Kidney capillary endothelial cell (primary cell): Measurements from ENCODE around the gene RAB3C.
A peak's percentile ranks its signal among the peaks of the same experiment; 100 is the strongest.

Experiments used
- DNase-seq: peaks from one replicate; pipeline ENCODE4 v3.0.0-alpha.2; 2018; ENCODE audit warnings: low spot score

Gene RAB3C

DNA sequence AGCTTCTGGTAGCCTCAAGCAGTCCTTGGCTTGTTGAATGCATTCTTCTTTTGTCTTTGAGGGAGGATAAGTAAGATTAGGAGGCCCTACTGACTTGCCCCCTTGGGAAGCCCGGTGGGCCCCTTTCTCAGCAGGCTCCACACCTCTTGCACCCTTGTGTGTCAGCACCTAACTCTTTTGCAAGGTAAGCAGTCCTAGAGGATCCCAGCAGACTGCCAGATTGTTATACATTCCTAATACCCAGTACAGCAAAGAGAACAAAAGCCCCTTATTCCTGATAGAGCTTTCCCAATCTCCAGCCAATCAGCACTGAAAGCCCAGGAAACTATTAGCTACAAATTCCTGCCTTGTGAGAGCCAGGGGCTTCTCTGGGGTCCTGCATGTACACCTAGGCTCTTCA lies 152.8 kb downstream of the RAB3C start:
- DNase-seq = no peak

DNA sequence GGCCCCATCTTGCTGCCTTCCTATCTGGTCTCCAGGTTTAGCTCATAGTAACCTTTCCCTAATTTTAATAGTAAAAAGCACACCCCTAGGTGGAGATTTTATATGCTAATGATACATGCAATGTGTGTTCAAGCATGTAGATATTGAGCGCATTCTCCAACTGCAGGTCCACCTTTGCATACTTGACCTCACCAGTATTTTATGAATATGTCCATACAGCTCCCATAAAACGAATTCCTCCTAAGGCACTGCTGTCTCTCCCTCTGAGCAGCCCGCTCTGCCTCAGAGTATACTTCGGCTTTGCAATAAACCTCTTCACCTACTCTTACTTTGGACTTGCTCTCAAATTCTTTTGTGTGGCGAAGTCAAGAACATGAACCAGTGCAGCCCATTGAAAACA lies 153.3 kb downstream of the RAB3C start:
- no peak for DNase-seq

DNA sequence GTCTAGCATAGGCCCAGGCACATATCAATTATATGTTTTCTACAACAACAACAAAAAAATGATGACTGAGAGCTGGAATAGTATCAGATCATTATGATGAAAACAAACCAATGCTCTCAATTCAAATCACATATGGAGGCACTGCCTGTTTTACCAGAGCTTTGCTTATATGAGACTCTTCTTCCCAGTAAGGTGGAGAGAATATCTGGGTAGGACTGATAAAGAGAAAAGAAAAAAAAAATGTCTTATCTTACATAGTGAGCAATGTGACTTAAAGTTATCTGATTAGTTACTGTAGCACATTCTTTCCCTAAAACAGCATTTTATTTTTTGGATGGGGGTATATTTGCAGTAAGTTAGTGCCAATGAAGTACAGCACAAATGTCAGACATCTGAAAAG lies 154.8 kb downstream of the RAB3C start:
- DNase-seq = no peak

DNA sequence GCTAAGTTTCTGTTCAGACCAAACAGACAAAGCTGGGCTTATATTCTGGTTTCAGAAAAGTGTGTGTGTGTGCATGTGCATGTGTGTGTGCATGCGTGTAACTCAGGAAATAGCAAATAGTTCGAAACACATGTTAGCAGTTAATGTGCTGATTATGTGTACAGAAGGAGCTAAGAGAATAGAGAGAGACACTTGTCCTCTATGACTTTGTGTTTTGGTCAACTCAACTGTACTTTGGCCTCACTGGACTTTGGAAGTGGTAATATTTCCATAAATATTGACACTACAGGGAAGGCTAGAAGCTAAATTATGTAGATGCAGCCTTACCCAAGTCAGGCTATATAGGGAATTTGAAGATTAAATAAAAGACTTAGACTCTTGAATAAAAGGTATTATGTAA lies 155.5 kb downstream of the RAB3C start:
- DNase-seq = no peak

DNA sequence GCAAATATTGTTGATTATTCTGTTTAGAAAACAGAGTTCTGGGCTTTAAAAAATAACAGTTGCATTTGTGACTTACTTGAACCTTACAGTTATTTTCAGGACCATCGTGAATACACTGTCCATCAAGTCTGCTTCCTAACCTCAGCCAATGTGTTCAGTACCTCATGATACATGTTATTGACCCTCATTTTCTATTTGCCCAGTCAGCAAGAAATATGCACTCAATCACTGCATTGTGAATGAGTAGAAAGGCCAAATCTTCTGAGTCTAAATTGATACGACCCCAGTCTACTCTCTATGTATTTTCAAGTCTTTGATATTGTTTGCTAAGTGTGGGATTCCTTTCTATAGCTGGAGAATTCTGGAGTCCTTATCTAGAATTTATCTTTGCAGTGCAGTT lies 156.2 kb downstream of the RAB3C start:
- DNase-seq = no peak

DNA sequence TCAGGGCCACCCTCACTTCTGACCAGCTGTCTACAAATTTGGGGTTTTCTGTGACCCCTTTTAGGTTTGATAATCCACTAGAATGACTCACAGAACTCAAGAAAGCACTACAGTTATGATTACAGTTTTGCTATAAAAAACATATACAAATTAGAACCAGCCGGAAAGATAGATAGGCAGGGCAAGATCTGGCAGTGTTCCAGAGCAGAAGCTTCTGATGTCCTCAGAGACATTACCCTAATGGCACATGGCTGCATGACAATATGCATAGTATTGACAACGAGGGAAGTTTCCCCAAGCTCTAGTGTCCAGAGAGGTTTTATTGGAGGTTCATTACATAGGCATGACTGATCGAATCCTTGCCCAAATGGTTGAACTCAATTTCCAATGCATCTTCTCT lies 158.1 kb downstream of the RAB3C start:
- no peak for DNase-seq

DNA sequence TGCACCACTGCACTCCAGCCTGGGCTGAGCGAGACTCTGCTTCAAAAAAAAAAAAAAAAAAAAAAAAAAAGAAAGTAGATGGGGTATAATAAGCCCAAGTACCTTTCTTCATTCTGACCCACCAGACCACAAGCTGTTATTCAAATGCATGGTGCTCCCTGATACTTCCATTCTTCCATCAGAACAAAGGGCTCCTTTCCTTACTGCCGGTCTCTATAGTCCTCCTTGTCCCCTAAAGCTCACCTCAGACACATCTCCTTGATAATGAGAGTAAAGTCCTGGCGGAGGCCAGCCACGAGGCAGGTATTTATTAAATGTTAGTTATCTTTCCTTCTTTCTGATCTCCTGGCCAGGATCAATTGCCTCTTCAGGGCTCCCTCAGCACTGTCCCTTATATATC lies 162.5 kb downstream of the RAB3C start:
- DNase-seq = no peak

DNA sequence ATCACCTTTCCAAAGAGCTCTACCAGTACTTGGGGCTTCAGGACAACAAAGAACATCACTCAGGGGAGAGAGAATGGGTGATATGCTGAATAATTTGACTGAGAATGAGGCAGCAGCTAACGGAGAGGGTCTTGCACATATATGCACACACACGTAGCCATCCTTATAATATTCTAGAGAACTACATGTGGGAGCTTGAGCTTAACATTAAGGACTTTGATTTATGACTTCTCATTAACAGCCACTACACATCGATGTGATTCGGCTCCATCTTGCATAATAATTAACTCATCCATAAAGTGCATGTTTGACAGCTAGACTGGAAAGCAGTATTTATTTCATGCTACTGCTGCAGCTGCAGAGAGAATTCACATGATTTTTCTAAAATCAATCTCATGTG lies 163.4 kb downstream of the RAB3C start:
- DNase-seq = no peak

DNA sequence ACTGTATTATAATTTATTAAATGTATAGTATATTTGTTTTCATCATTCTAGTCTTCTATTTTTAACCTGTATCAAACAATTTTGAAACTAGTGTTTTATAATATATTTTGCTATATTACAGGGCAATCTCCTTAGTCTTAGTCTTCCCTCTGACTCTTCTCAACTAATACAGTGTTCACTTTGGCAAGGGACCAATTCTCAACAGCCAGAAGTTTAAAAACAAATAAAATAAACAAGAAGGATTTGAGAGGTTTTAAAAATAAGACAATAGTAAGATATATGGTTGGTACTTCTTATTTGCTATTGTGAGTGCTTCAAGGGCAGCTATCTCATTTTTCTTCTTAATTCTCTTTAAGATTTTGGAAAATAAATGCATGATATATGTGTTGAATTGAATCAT lies 167.2 kb downstream of the RAB3C start:
- DNase-seq = no peak

DNA sequence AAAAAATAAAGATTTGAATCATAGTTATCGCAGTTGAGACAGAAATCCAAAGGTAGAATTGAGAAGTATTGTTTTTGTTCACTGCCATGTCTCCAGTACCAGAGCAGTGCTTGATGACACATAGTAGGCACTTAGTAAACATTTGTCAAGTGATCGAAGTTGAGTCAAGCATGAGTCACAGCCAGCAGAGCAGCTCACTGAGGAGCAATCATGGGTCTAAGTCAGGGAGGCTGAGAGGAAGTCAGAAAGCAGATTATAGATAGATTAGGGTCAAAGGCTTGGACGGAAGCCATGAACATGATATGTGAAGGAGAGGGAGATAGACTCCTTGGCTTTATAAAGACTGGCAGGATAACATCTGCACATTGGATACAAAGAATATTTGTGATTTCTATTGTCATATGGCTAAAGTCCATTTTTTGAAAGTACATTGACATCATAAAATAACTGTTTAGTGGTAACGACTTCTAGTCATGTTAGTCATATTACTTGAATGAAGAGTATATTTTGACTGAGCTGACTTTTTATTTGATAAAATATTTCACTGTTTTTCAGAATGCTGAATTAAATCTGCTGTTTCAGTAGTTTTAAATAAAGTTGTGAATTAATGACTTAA lies 168.5 kb downstream of the RAB3C start:
- peak; percentile 44 for DNase-seq

DNA sequence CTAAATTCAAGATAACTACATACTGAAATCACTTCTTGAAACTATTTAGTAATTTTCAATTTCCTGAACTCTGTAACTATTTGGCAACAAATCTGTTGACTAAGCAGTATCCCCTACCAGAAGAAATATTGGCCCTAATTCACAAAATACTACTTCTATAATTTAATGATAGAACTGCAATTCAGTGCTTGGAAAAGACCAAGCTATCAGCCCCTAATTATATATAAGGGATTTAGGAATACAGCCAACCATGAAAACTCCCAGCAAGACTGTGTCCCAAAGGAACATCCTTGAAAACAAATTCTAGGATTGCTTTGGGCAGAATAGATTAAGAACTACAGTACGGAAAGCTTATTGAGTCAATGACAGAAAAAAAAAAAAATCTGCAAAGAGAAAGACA lies 169.2 kb downstream of the RAB3C start:
- DNase-seq = no peak

DNA sequence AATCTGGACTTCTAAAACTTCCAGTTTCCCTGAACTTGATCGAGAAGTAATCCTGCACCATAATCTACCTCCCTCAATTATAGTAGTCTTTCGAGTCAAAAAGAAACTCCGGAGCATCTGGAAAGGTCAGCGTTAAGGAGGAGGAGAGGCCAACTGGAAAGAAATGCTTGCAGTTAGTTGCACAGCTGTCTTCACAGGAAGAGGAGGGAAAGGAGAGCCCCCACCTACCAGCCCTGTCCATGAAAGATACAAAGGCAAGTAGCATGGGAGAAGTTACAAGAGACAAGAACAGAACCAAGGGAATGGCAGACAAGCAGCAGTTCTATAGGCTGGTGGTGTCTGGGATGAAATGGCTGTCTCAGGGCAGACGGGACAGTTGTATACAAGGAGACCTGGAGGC lies 170.6 kb downstream of the RAB3C start:
- no peak for DNase-seq

DNA sequence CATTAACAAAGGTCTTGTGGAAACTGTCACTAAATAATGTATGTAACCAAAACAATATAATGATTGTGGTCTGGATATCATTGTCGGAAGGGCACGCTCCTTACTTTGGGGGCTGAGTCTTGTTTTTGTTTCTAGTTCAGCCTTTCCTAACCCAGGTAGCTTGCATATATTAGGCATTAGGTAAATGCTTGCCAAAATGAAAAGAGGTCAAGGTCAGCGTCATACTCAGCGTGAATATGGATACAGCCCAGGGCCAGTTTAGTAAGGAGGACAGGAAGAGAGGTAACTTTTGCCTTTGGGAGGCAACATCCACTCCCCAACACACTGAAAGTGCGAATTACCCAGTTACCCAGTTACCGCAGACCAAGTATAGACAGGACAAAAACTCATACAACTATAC lies 171.4 kb downstream of the RAB3C start:
- no peak for DNase-seq

DNA sequence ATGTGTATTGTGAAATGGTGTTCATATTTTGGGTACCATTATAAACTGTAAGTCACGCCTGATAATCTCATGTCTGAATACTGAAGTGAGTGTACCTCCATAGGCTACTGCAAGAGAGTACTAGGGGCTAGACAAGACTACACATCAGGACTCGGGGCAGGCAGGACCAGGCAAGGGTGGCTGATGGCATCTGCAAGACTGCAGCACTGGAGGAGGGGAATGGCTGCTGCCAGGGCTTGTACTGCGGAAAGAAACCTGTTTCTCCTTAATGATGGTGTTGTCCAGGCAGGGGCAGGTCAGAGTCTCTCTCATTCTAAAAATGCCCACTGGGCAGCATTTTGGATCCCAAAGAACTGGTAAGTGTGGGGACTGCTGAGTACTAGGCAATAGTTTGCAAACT lies 172.5 kb downstream of the RAB3C start:
- DNase-seq = no peak

DNA sequence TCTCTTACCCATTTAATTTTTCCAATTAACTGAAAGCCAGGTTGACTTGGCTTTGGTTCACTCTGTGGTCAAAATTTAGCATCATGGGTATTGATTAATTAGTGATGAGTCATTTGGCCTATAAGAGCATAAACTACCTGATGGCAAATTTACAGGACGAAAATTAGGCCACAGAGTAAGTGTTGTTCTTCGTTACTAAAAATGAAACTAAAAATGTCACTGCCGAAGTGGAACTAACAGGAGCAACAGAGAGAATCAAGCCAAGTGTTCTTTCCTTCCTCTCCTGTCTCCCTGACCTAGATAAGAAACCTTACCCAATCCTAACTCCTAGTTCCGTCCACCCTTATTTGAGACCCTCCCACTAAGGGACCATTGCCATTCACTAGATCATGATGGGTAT lies 176.9 kb downstream of the RAB3C start:
- DNase-seq = no peak

DNA sequence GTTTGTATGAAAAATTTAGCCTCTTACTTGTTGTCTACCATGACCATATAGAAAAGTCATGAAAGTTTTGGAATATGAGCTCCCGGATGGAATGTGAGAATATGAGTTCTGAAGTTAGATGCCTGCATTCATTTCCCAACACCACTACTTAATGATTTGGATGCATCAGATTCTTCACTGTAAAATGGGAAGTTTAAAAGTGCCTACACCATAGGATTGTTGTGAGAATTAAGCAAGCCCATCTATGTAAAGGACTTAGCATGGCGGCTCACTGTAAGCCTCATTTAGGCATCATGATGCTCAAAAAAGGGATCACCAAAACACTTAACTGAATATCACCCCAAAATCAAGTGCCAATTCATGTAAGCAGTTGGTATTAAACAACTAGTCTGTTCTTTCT lies 177.3 kb downstream of the RAB3C start:
- DNase-seq = no peak

DNA sequence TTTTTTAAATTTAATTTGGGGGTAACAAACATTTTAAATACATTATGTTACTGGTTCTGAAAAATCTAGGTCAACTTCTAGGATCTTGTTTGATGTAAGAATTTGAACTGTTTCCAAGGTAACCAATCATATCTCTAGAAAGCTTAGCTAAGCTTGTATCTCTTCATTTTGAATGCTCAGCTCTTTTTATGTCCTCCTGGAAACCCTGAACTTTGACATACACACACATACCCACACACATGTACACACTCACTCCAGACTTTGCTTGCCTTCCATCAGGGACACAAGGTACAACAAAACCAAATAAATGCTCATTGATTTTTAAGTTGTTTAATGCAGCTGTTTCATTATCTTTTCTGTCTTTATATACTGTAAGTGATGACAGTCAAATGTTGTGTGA lies 178.5 kb downstream of the RAB3C start:
- no peak for DNase-seq

DNA sequence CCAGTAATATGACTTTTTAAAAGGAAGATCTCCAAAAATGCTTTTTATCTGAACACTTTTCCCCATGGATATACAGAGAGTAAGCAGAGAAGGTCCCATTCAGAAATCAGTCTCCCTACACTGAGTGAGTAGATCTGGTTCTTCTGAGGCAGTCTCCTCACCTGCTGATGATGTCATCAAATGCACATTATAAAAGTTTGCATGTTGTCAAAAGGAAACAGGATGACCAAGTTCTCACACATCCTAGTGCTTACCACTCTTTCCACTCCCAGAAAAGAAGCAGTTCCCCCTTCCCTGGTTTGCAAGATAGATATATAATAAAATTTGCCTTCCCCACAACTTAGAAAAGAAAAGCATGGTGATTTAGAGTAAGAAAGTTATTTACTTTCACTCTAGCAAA lies 180.5 kb downstream of the RAB3C start:
- no peak for DNase-seq

DNA sequence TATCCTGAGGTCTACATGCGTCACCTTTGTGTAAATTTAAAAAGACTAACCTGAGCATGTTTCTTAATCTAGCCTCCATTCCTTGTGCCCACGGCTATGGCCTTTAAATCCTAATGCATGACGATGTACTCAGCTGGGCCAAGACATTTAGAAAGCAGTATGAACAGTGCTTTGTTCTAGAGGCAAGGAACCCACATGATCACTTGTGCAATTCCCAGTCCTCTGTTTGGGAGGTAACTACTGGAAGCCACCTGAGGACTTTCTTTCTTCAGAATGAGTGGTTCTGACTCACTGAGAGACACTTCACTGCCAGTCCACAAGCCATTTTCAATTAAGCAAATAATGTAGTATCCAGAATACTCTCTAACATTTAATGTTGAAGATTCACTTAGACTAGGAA lies 181.3 kb downstream of the RAB3C start:
- DNase-seq = no peak

DNA sequence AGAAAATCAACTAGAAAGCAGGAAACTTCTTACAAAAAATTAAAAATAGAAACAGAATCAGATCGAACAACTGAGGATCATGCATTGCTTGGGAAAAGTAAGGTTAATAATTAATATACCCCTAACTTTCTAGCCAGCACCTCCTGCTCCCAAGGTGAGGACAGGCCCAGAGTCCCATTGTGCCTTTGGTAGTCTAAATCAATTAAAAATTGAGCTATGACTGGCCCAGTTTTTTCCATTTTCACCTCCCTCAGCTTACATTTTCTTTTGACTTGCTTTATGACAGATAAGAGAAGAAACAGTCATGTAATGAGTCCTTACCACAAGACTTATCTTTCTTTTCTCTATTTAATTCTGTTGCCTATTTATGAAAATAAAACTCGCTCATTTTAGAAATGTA lies 182.2 kb downstream of the RAB3C start:
- DNase-seq = no peak

DNA sequence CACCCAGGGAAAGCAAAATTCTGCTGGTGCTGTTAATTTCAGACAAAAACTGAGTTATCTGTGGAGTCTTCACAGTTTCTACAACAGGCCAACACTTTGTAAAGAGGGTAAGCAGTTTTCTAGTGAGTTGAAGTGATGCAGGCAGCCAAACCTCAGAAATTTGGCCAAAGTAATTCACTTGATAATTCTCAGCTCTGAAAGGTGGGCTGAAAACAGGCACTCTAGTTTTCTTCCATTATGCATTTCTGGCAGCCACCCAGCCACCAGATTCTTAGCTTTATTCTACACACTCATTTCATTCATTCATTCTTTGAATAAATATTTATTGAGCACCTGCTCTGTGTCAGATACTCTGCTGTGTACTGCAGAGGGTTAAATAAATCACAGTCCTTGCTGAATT lies 184.2 kb downstream of the RAB3C start:
- no peak for DNase-seq

DNA sequence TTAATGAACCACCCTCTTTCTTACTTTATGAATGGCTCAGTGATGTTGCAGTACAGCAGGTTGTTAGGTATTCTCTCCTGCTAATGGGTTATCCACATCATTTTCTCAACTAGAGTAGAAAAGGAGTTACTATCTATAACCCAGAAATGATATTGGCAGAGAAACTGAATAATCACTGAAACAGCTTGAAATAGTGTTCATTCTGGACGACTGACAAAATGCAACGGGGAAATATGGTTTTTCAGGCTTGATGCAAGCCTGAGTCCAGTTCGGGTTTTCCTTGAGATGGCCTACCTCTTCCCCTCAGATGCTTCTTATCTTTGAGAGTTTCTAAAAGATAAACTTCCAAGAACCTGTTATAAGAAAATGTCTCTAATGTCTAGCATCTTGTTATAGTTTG lies 187.3 kb downstream of the RAB3C start:
- no peak for DNase-seq

DNA sequence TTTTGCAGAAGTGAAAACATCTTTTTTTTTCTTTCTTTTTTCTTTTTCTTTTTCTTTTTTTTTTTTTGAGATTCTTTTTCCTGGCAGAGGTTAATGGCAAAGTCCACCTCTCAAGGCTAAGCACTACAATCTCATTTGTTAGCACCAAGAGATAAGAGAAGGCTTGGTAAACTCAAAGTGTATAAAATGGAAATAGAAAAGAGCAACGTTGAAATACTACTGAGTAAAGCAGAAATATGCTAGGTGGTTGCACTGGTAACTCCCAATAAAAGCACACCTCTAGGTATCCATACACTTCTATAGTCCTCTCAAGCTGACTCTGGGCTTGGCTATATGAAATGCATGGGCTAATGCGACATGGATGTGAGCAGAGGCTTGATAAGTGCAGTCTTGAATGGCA lies 188.9 kb downstream of the RAB3C start:
- no peak for DNase-seq

DNA sequence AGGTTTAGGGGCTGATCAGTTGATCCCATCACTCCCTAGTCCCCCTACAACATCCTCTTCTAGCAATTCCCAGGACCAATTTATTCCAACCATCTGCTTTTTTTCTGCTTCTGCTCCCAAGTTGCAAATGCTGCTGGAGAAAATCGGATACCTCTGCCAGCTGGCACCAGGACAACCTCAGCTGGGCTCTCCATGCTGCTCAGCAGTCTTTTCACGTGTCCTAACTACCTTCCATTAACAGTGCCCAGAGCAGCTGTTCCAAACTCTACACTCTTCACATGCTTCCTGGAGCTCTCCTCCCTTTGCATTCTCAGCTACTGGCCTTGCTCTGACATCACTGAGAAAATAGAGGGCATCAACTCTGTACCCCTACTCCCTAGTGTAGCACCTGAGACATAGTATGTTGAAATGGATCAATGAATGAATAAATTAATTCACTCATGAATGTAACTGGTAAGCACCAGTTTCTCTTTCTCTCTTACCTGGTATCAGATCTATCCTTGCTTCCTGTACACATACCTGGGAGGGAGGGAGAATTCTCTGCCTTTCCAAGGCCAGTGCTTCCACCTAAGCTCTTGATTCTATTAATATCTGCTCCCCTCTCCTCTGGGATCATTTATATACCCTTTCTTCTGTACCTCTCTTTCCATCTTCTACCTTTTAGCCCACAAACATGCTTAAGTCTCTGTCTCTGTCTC lies 191.0 kb downstream of the RAB3C start:
- DNase-seq = no peak
